Lower leg skin (tissue), 4 donors: ENCODE data around the gene TAPBP. TPM values are rescaled to one million over a fixed set of nuclear protein-coding genes. Genes with fewer than 3 reads are reported as not detected.

Source experiments
- DNase-seq, 2 donors: peaks; one replicate each; pipeline ENCODE4 v3.0.0-alpha.2; 2019; ENCODE audit warnings: low spot score in 2 of 2
- H3K4me3 ChIP-seq: fragments of 200-600 bp; sonication (generic); 2 replicates; pipeline ENCODE4 v1.5.1; 2017; ENCODE audit warnings: mild to moderate bottlenecking, low read depth; ENCODE audit not compliant: poor library complexity, severe bottlenecking
- POLR2A ChIP-seq, 2 donors: fragments of 450-650 bp; IDR thresholded peaks; one replicate each; pipeline ENCODE4 v1.6.1; 2016 to 2017; ENCODE audit warnings: antibody characterized with exemption in 2 of 2, mild to moderate bottlenecking in 1 of 2, moderate library complexity in 1 of 2
- WGBS, 2 donors: methylation state at CpG; one replicate each; pipeline ENCODE4 v1.1.5; 2018; 5-methylcytosine and 5-hydroxymethylcytosine counted together
- intact Hi-C: fragments of 100-400 bp; cut with DNase I; formaldehyde crosslinking; loops from one replicate; pipeline ENCODE4 v1.15.0; 2023; ENCODE audit warnings: low total_unique reads
- microRNA-seq, 2 donors: library from miRNA; unstranded; fragments of <30 nt; microRNA quantifications; one replicate each; pipeline ENCODE4, GENCODE V29; 2016; ENCODE audit warnings: borderline replicate concordance in 2 of 2, borderline number of aligned reads in 1 of 2
- total RNA-seq, 4 donors: library from RNA; depleted of rRNA; stranded (reverse); fragments of >200 nt; gene quantifications; one replicate each; pipeline ENCODE4 v1.1.0, GENCODE V29; 2016
- TF ChIP-seq, protein P1 (sequence below), 3 donors: fragments of 450-650 bp; IDR thresholded peaks; one replicate each; pipeline ENCODE4 v1.5.1; 2016; ENCODE audit warnings: antibody characterized with exemption in 3 of 3, mild to moderate bottlenecking in 3 of 3, moderate library complexity in 2 of 3

The TAPBP gene
- total RNA-seq, 4 donors from 2014 or later: 80.3 to 122 (median 92.0) TPM

DNA sequence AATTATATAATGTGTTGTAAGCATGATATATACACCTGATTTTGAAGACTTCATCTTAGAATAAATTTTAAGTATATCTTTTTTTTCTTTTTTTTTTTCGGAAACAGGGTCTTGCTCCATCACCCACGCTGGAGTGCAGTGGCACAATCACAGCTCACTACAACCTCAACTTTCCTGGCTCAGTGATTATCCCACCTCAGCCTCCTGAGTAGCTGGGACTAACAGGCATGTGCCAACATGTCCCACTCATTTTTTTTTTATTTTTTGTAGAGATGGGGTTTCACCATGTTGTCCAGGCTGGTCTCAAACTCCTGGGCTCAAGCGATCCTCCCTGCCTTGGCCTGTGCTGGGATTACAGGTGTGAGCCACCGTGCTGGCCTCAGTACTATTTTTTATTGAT, 59.3 kb downstream of the TAPBP start:
- no peak for TF ChIP-seq POLR2A (IDR thresholded peaks at IDR 0.05)
- TF ChIP-seq, protein P1, sequence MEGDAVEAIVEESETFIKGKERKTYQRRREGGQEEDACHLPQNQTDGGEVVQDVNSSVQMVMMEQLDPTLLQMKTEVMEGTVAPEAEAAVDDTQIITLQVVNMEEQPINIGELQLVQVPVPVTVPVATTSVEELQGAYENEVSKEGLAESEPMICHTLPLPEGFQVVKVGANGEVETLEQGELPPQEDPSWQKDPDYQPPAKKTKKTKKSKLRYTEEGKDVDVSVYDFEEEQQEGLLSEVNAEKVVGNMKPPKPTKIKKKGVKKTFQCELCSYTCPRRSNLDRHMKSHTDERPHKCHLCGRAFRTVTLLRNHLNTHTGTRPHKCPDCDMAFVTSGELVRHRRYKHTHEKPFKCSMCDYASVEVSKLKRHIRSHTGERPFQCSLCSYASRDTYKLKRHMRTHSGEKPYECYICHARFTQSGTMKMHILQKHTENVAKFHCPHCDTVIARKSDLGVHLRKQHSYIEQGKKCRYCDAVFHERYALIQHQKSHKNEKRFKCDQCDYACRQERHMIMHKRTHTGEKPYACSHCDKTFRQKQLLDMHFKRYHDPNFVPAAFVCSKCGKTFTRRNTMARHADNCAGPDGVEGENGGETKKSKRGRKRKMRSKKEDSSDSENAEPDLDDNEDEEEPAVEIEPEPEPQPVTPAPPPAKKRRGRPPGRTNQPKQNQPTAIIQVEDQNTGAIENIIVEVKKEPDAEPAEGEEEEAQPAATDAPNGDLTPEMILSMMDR (IDR thresholded peaks at IDR 0.05): no peak
- WGBS, 2 donors: 86 to 91% methylated on average over 4 of the region's 4 CpGs
- DNase-seq: no peak
- intact Hi-C loops: no loop called here
- H3K4me3 ChIP-seq: no peak overlapping the region

DNA sequence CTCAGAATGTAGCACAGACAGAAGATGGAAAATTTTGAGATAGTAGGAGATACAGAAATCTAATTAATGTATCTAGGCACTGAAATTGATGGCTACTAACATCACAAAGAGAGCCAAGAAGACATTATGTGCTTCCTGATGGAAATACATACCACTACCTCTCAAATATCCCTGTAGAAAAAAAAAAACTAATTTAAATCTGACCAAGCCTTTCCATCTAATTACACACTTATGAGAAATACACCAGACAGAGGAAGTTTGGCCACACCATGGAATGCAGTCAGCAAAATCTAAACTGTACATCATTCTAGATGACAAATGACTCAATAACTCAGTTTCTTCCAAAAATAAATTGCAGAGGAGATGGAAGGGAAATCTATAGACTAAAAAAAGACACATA, 61.1 kb downstream of the TAPBP start:
- intact Hi-C loops: no loop called here
- DNase-seq: no peak
- H3K4me3 ChIP-seq: no peak overlapping the region
- TF ChIP-seq, protein P1 (IDR thresholded peaks at IDR 0.05): no peak
- no peak for TF ChIP-seq POLR2A (IDR thresholded peaks at IDR 0.05)

GRCh38 chr6:33251395-33252012, 62.4 kb downstream of the TAPBP start:
- no peak for TF ChIP-seq POLR2A (IDR thresholded peaks at IDR 0.05)
- TF ChIP-seq, protein P1 (IDR thresholded peaks at IDR 0.05): no peak
- 71 to 80% methylated on average over 6 of the region's 6 CpGs for whole genome bisulfite sequencing, 2 donors
- no peak overlapping the region for H3K4me3 ChIP-seq
- DNase-seq: no peak
- intact Hi-C loops: no loop called here

DNA sequence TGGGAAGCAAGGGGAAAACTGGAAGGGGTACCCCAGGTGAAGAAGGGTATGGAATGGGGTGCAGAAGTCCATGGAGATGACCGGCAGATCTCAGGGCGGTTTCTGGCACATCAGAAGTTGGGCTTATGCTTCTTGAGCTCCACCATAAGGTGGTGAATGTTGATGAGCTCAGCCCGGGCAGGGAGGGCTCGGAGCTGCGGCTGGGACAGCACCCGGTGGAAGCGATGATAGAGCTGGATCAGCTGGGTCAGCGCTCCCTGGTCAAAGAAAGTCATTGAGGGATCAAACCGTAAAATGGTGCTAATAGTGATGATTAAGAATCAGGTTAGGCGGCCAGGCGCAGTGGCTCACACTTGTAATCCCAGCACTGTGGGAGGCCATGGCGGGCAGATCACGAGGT, 63.1 kb downstream of the TAPBP start:
- no peak overlapping the region for H3K4me3 ChIP-seq
- TF ChIP-seq, protein P1 (IDR thresholded peaks at IDR 0.05): no peak
- no peak for TF ChIP-seq POLR2A (IDR thresholded peaks at IDR 0.05)
- DNase-seq: no peak
- intact Hi-C loops: no loop called here
- 93 to 96% methylated on average over 13 of the region's 13 CpGs for WGBS, 2 donors

- H3K4me3 ChIP-seq: peak overlapping the region; percentile 44
- WGBS, 2 donors: 10 to 12% methylated on average over 15 of the region's 15 CpGs
- intact Hi-C loops: loop anchor here (10.0 kb wide), 1 partner anchor 235 kb away; no protein-coding TSS in a partner anchor
- TF ChIP-seq, protein P1 (IDR thresholded peaks at IDR 0.05): no peak
- DNase-seq: peak in 1 of 2 donors; percentile 79
Measured at GRCh38 chr6:33249732-33250630, 63.9 kb downstream of the TAPBP start.

Small RNAs within 50 kb of the gene (microRNA-seq; reads per million reads assigned to microRNA genes)
- gene MIR6834: 0 reads per million in 2 donors
- gene MIR6873: 0 to 0.57 reads per million in 2 donors

Other genes starting within 250 kb of the TAPBP start
- gene HLA-DPA1, start 240.4 kb downstream of the TAPBP start, total RNA-seq: 100 to 1,000 TPM in 2 of 4 donors, 10 to 100 TPM in 2; 57.1 to 127 (median 96.8) TPM
- gene HLA-DPB1, start 238.1 kb downstream of the TAPBP start, total RNA-seq: 10 to 100 TPM; 48.1 to 84.0 (median 63.3) TPM
- gene COL11A2, start 121.6 kb downstream of the TAPBP start, total RNA-seq: under 1 TPM; 0.16 to 0.30 (median 0.28) TPM
- gene RXRB, start 113.4 kb downstream of the TAPBP start, total RNA-seq: 10 to 100 TPM; 17.8 to 27.3 (median 24.9) TPM
- gene SLC39A7, start 113.2 kb downstream of the TAPBP start, total RNA-seq: 10 to 100 TPM; 35.4 to 52.7 (median 39.1) TPM
- 10 to 100 TPM; 39.3 to 49.5 (median 41.8) TPM for gene HSD17B8, start 109.4 kb downstream of the TAPBP start, total RNA-seq
- 10 to 100 TPM; 10.0 to 22.1 (median 13.7) TPM for gene RING1, start 105.6 kb downstream of the TAPBP start, total RNA-seq
- 10 to 100 TPM; 33.3 to 51.0 (median 44.4) TPM for gene VPS52, start 42.2 kb downstream of the TAPBP start, total RNA-seq
- gene RPS18, start 42.0 kb downstream of the TAPBP start, total RNA-seq: 1,000 to 10,000 TPM; 4,043 to 6,696 (median 6,204) TPM
- 10 to 100 TPM; 24.8 to 31.0 (median 26.3) TPM for gene B3GALT4, start 37.0 kb downstream of the TAPBP start, total RNA-seq
- 10 to 100 TPM; 38.4 to 57.2 (median 47.0) TPM for gene WDR46, start 24.8 kb downstream of the TAPBP start, total RNA-seq
- 10 to 100 TPM; 22.6 to 36.3 (median 35.3) TPM for gene PFDN6, start 24.5 kb downstream of the TAPBP start, total RNA-seq
- gene RGL2, start 15.1 kb downstream of the TAPBP start, total RNA-seq: 10 to 100 TPM; 79.7 to 95.3 (median 84.4) TPM
- 10 to 100 TPM; 25.0 to 53.7 (median 35.8) TPM for gene ZBTB22, start 3.7 kb upstream of the TAPBP start, total RNA-seq
- 10 to 100 TPM; 41.2 to 45.4 (median 43.3) TPM for gene DAXX, start 8.9 kb upstream of the TAPBP start, total RNA-seq
- gene KIFC1, start 77.7 kb upstream of the TAPBP start, total RNA-seq: 10 to 100 TPM in 1 of 4 donors, 1 to 10 TPM in 3; 4.1 to 14.6 (median 9.3) TPM
- 10 to 100 TPM; 40.9 to 73.0 (median 64.8) TPM for gene PHF1, start 96.9 kb upstream of the TAPBP start, total RNA-seq
- 100 to 1,000 TPM in 3 of 4 donors, 10 to 100 TPM in 1; 96.5 to 162 (median 153) TPM for gene CUTA, start 104.0 kb upstream of the TAPBP start, total RNA-seq
- gene SYNGAP1, start 106.0 kb upstream of the TAPBP start, total RNA-seq: 10 to 100 TPM in 2 of 4 donors, 1 to 10 TPM in 2; 7.5 to 21.1 (median 9.4) TPM
- gene ZBTB9, start 140.5 kb upstream of the TAPBP start, total RNA-seq: 1 to 10 TPM; 4.0 to 5.4 (median 4.6) TPM